Measurements from ENCODE around the gene ARFGEF3.

GRCh38 chr6:138277835-138278234 is 116.1 kb downstream of the ARFGEF3 start:
- TF ChIP-seq CTCF (IDR thresholded peaks at IDR 0.05) (no peak), ZFX (IDR thresholded peaks at IDR 0.05; ENCODE audit: borderline replicate concordance) (no peak)

Measured in 22Rv1 (cell line).